ENCODE results near the gene PRSS53. TPM values are rescaled to one million over a fixed set of nuclear protein-coding genes. Genes with fewer than 3 reads are reported as not detected.

PRSS53 gene
- total and polyA plus RNA-seq, 7 donors = 1.1 to 9.1 (median 2.6) TPM; not detected in 2

GRCh38 chr16:31043898-31044481 is 44.8 kb downstream of the PRSS53 start:
- Histone ChIP-seq H3K4me3 (no peak overlapping the region), H3K36me3 (peaks cover 9 to 24% (median 17%) of the 10 kb centered on the region in 4 donors), H3K27ac (no peak overlapping the region), H3K27me3 (no peaks in the 10 kb centered on the region), H3K9me3 (no peaks in the 10 kb centered on the region), H3K4me1 (peaks cover 0 to 10% (median 4%) of the 10 kb centered on the region in 4 donors)
- DNase-seq = no peak
- intact Hi-C loops (cut with DNase I) = no loop called here
- TF ChIP-seq CTCF (IDR thresholded peaks at IDR 0.05) (no peak), POLR2AphosphoS5 (IDR thresholded peaks at IDR 0.05) (no peak), POLR2A (IDR thresholded peaks at IDR 0.05) (no peak), EP300 (IDR thresholded peaks at IDR 0.05) (no peak)
- 80 to 88% methylated on average over 4 of the region's 4 CpGs for WGBS, 2 donors

- Histone ChIP-seq H3K27ac (no peak overlapping the region), H3K9me3 (no peaks in the 10 kb centered on the region), H3K27me3 (no peaks in the 10 kb centered on the region), H3K36me3 (peaks cover 16 to 30% (median 23%) of the 10 kb centered on the region in 4 donors), H3K4me3 (no peak overlapping the region), H3K4me1 (peaks cover 0 to 10% (median 4%) of the 10 kb centered on the region in 4 donors)
- intact Hi-C loops (cut with DNase I) = no loop called here
- 89 to 91% methylated on average over 1 of the region's 1 CpG for WGBS, 2 donors
- no peak for TF ChIP-seq POLR2A (IDR thresholded peaks at IDR 0.05)
- TF ChIP-seq POLR2AphosphoS5 (IDR thresholded peaks at IDR 0.05) = no peak
- TF ChIP-seq CTCF (IDR thresholded peaks at IDR 0.05) = no peak
- no peak for TF ChIP-seq EP300 (IDR thresholded peaks at IDR 0.05)
- DNase-seq = no peak
Observed at GRCh38 chr16:31043352-31043751, 45.4 kb downstream of the PRSS53 start.

- H3K4me3 ChIP-seq = no peak overlapping the region
Observed at GRCh38 chr16:31042866-31043265, 45.9 kb downstream of the PRSS53 start.

GRCh38 chr16:31038993-31039392 is 49.8 kb downstream of the PRSS53 start:
- no peak overlapping the region for H3K4me3 ChIP-seq
- no peak for DNase-seq
- intact Hi-C loops (cut with DNase I) = no loop called here
- H3K36me3 ChIP-seq = peaks cover 19 to 64% (median 35%) of the 10 kb centered on the region in 4 donors
- H3K9me3 ChIP-seq = no peaks in the 10 kb centered on the region
- TF ChIP-seq EP300 (IDR thresholded peaks at IDR 0.05) (no peak), POLR2A (IDR thresholded peaks at IDR 0.05) (no peak), CTCF (IDR thresholded peaks at IDR 0.05) (no peak), POLR2AphosphoS5 (IDR thresholded peaks at IDR 0.05) (no peak)
- H3K27me3 ChIP-seq = no peaks in the 10 kb centered on the region
- H3K4me1 ChIP-seq = peaks cover 0 to 27% (median 15%) of the 10 kb centered on the region in 4 donors
- no peak overlapping the region for H3K27ac ChIP-seq
- WGBS, 2 donors = 96 to 99% methylated on average over 2 of the region's 2 CpGs

More at GRCh38 chr16:31042866-31043265, 45.9 kb downstream of the PRSS53 start:
- Histone ChIP-seq H3K4me1 (peaks cover 0 to 10% (median 4%) of the 10 kb centered on the region in 4 donors), H3K27me3 (no peaks in the 10 kb centered on the region), H3K36me3 (peaks cover 19 to 35% (median 27%) of the 10 kb centered on the region in 4 donors), H3K9me3 (no peaks in the 10 kb centered on the region), H3K27ac (no peak overlapping the region)
- 90 to 91% methylated on average over 10 of the region's 10 CpGs for WGBS, 2 donors
- intact Hi-C loops (cut with DNase I) = loop anchor here (1.0 kb wide), 1 partner anchor 58 kb away; the partner anchor contains the start of gene HSD3B7
- no peak for DNase-seq
- TF ChIP-seq CTCF (IDR thresholded peaks at IDR 0.05) (no peak), POLR2A (IDR thresholded peaks at IDR 0.05) (no peak), POLR2AphosphoS5 (IDR thresholded peaks at IDR 0.05) (no peak), EP300 (IDR thresholded peaks at IDR 0.05) (no peak)

Data from sigmoid colon (tissue), 7 donors.